Measurements from ENCODE around the gene MAU2.

The MAU2 gene

DNA sequence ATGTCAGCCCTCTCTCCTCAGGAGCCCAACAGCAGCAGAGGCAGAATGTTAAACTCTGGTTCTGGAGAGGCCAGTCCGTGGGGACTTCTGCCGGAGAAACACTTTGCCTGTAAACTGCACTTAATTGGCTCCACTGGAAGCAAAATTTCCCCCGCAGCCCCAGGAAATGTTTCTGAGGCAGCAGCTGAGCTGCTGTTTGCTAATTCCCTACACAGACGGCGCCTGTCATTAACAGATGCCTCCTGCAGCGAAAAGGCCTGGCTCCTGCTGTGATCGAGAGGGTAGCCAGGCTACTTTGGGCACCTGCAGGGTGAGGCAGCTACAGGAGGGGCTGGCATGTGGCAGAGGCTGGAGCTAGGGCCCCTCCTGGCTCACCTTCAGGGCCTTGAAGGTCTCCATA lies 42.3 kb upstream of the MAU2 start:
- Histone ChIP-seq H3K36me3 (ENCODE audit: insufficient read depth, low read length) (peaks cover 59% of the 10 kb centered on the region; the same call in 1 of the 2 replicates), H3K9me2 (replicated peaks; ENCODE audit: low read depth, low read length) (no peaks in the 10 kb centered on the region), H2AFZ (ENCODE audit: low read length) (no peak overlapping the region), H3F3A (ENCODE audit: low read depth) (no peaks in the 10 kb centered on the region), H3K9ac (ENCODE audit: low read depth, low read length, poor library complexity, severe bottlenecking) (no peak overlapping the region), H3K79me2 (ENCODE audit: insufficient read depth, low read length) (no peaks in the 10 kb centered on the region), H3K27me3 (ENCODE audit: insufficient read depth, low read length, poor library complexity, severe bottlenecking) (no peaks in the 10 kb centered on the region), H3K4me1 (ENCODE audit: insufficient read depth, low read length, poor library complexity, severe bottlenecking) (no peaks in the 10 kb centered on the region), H4K20me1 (ENCODE audit: insufficient read depth, low read length, poor library complexity, severe bottlenecking) (no peaks in the 10 kb centered on the region), H3K4me3 (ENCODE audit: low read length, poor library complexity, severe bottlenecking) (no peak overlapping the region), H3K4me2 (ENCODE audit: low read depth, low read length, poor library complexity, severe bottlenecking) (no peak overlapping the region), H3K9me3 (ENCODE audit: insufficient read depth, low read depth, low read length) (no peaks in the 10 kb centered on the region)
- TF ChIP-seq CTCF (conservative IDR thresholded peaks at IDR 0.05; ENCODE audit: low read length) = no peak
- TF ChIP-seq EZH2phosphoT487 (IDR thresholded peaks at IDR 0.05; ENCODE audit: borderline replicate concordance) = no peak

DNA sequence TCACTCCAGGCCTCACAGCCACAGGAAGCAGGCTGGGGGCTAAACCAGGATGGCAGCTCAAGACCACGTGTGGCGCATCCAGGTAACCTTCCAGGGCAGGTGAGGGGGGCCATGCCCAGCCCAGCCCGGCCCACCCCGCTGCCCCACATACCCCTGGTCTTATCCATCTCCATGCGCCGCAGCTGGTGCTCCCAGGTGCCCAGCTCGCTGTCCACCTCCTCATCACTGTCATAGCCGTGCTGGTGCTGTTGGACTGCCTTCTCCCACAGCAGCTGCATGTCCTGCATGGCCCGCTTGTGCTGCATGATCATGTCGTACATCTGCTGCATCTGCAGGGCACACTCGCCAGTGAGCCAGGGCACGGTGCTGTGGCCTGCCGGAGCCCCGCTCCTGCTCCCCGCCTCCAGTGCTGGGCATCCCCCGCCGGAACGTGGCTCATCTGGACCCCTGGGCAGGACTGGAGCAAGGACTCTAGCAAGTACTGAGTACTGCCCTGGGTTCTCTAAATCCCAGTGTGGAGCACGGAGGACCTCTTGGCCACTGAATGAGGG lies 41.5 kb upstream of the MAU2 start:
- Histone ChIP-seq H3F3A (ENCODE audit: low read depth) (no peaks in the 10 kb centered on the region), H3K79me2 (ENCODE audit: insufficient read depth, low read length) (no peaks in the 10 kb centered on the region), H4K20me1 (ENCODE audit: insufficient read depth, low read length, poor library complexity, severe bottlenecking) (no peaks in the 10 kb centered on the region), H3K27me3 (ENCODE audit: insufficient read depth, low read length, poor library complexity, severe bottlenecking) (no peaks in the 10 kb centered on the region), H3K9me3 (ENCODE audit: insufficient read depth, low read depth, low read length) (no peaks in the 10 kb centered on the region), H3K4me2 (ENCODE audit: low read depth, low read length, poor library complexity, severe bottlenecking) (no peak overlapping the region), H3K4me3 (ENCODE audit: low read length, poor library complexity, severe bottlenecking) (no peak overlapping the region), H3K9me2 (replicated peaks; ENCODE audit: low read depth, low read length) (no peaks in the 10 kb centered on the region), H2AFZ (ENCODE audit: low read length) (no peak overlapping the region), H3K36me3 (ENCODE audit: insufficient read depth, low read length) (peaks cover 63% of the 10 kb centered on the region; the same call in 1 of the 2 replicates), H3K9ac (ENCODE audit: low read depth, low read length, poor library complexity, severe bottlenecking) (no peak overlapping the region), H3K4me1 (ENCODE audit: insufficient read depth, low read length, poor library complexity, severe bottlenecking) (no peaks in the 10 kb centered on the region)
- TF ChIP-seq EZH2phosphoT487 (IDR thresholded peaks at IDR 0.05; ENCODE audit: borderline replicate concordance) (no peak), CTCF (conservative IDR thresholded peaks at IDR 0.05; ENCODE audit: low read length) (no peak)

GRCh38 chr19:19279853-19280252 lies 40.8 kb upstream of the MAU2 start:
- Histone ChIP-seq H3K27me3 (ENCODE audit: insufficient read depth, low read length, poor library complexity, severe bottlenecking) (no peaks in the 10 kb centered on the region), H3K36me3 (ENCODE audit: insufficient read depth, low read length) (peaks cover 68% of the 10 kb centered on the region; the same call in 1 of the 2 replicates), H3K9ac (ENCODE audit: low read depth, low read length, poor library complexity, severe bottlenecking) (no peak overlapping the region), H3K9me2 (replicated peaks; ENCODE audit: low read depth, low read length) (no peaks in the 10 kb centered on the region), H3K4me1 (ENCODE audit: insufficient read depth, low read length, poor library complexity, severe bottlenecking) (no peaks in the 10 kb centered on the region), H4K20me1 (ENCODE audit: insufficient read depth, low read length, poor library complexity, severe bottlenecking) (no peaks in the 10 kb centered on the region), H3K4me3 (ENCODE audit: low read length, poor library complexity, severe bottlenecking) (no peak overlapping the region), H3K79me2 (ENCODE audit: insufficient read depth, low read length) (no peaks in the 10 kb centered on the region), H3F3A (ENCODE audit: low read depth) (no peaks in the 10 kb centered on the region), H2AFZ (ENCODE audit: low read length) (no peak overlapping the region), H3K9me3 (ENCODE audit: insufficient read depth, low read depth, low read length) (no peaks in the 10 kb centered on the region), H3K4me2 (ENCODE audit: low read depth, low read length, poor library complexity, severe bottlenecking) (no peak overlapping the region)
- TF ChIP-seq EZH2phosphoT487 (IDR thresholded peaks at IDR 0.05; ENCODE audit: borderline replicate concordance) = no peak
- no peak for TF ChIP-seq CTCF (conservative IDR thresholded peaks at IDR 0.05; ENCODE audit: low read length)

Measured in Loucy (cell line).